Muscle layer of duodenum (tissue), 2 donors: ENCODE results near the gene FAM169A.
"Not testable (repeated sequence)": the region's sequence is repeated elsewhere in the genome, so short reads cannot be mapped to it uniquely, and the experiment has no call there.

Experiments used
- H3K27ac ChIP-seq: one replicate; pipeline ENCODE4 v1.7.0; 2013; ENCODE audit warnings: mild to moderate bottlenecking, low read length
- H3K27me3 ChIP-seq: one replicate; pipeline ENCODE4 v1.7.0; 2013; ENCODE audit warnings: low read depth, mild to moderate bottlenecking, control low read depth, low read length
- H3K36me3 ChIP-seq, 2 donors: one replicate each; pipeline ENCODE4 v1.7.0; 2013; ENCODE audit warnings: low read length in 2 of 2, control low read depth in 1 of 2, mild to moderate bottlenecking in 1 of 2; ENCODE audit not compliant: insufficient read depth in 2 of 2, control insufficient read depth in 1 of 2
- H3K4me1 ChIP-seq, 2 donors: one replicate each; pipeline ENCODE4 v1.7.0; 2013; ENCODE audit warnings: low read length in 2 of 2, mild to moderate bottlenecking in 2 of 2, control low read depth in 1 of 2, moderate library complexity in 1 of 2; ENCODE audit not compliant: insufficient read depth in 2 of 2, control insufficient read depth in 1 of 2
- H3K4me3 ChIP-seq, 2 donors: one replicate each; pipeline ENCODE4 v1.7.0; 2013; ENCODE audit warnings: low read length in 2 of 2, low read depth in 1 of 2, mild to moderate bottlenecking in 1 of 2
- H3K9me3 ChIP-seq, 2 donors: one replicate each; pipeline ENCODE4 v1.7.0; 2013; ENCODE audit warnings: low read length in 2 of 2, control low read depth in 1 of 2, mild to moderate bottlenecking in 1 of 2; ENCODE audit not compliant: control insufficient read depth in 1 of 2
- donor health status: healthy.

Gene FAM169A

DNA sequence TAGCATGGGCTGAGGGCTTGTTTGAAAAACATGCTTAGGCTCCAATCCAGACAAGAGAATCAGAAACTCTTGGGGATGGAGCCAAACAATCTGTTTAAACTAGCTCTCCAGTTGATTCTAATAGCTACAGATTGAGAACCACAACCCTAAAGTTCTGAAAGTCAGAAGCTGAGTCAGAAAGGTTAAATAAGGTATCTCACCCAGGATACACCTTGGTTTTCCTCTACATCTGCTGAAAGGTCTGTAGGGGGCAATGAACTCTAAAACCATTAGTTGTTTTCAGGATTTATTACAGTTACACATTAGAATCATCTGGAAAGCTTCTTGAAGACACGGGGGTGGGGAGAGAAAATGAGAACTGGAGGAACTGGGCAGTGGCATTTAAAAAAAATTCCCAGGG lies 104.9 kb downstream of the FAM169A start:
- Histone ChIP-seq H3K27me3 (no peaks in the 10 kb centered on the region), H3K9me3 (peaks cover 0 to 3% of the 10 kb centered on the region in 2 donors), H3K36me3 (peaks cover 27 to 43% of the 10 kb centered on the region in 2 donors), H3K27ac (no peak overlapping the region), H3K4me1 (peaks cover 0 to 23% of the 10 kb centered on the region in 2 donors), H3K4me3 (no peak overlapping the region)

DNA sequence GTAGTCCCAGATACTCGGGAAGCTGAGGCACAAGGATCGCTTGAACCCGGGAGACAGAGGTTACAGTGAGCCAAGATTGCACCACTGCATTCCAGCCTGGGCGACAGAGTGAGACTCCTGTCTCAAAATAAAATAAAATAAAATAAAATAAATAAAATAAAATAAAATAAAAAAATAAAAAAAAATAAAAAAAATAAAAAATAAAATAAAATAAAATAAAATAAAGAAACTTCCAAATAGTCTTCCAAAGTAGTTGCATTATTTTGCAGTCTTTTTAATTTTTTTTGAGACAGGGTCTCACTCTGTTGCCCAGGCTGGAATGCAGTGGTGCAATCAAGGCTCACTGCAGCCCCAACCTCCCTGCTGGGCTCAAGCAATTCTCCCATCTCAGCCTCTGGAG lies 117.4 kb downstream of the FAM169A start:
- peaks cover 34 to 61% of the 10 kb centered on the region in 2 donors for H3K36me3 ChIP-seq
- not testable (repeated sequence) for H3K27me3 ChIP-seq, H3K9me3 ChIP-seq, H3K4me1 ChIP-seq, H3K27ac ChIP-seq, H3K4me3 ChIP-seq

DNA sequence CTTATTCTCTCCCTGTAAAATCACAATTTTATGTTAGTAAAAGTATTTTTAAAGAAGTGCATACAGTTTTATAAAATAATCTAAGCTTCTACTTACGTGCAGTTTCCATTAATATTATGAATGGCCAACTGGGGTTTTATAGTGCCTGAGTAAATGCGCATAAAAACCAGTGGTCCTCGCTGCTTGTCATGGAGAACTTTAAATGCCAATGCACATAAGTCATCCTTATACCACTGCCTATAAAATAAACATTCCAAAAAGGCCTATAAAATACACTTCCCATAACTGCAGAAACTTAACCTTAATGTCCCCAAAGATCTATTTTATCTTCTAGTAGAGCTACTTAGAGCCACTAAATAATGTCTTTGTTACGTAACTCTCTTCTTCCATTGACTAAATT lies 127.8 kb downstream of the FAM169A start:
- Histone ChIP-seq H3K9me3 (no peaks in the 10 kb centered on the region), H3K4me1 (no peaks in the 10 kb centered on the region), H3K4me3 (no peak overlapping the region), H3K36me3 (peaks cover 32 to 63% of the 10 kb centered on the region in 2 donors), H3K27ac (no peak overlapping the region), H3K27me3 (no peaks in the 10 kb centered on the region)

DNA sequence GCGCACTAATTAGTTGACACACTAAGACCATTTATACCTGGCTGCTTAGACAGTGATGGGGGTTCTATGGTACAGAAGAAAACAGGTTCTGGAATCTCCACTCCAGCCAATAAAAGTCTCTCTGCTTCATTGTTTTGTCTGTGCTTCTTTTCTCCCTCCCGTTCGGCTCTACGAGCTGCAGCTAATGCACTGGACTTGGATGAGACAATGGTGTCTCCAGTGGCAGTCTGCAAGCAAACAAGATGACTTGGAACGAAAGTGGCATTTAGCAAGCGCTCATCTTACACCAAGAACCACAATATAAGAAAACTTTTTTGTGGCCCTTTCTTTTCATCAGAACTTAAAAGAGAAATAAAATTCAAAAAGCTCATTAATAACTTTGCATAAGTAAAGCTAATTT lies 129.4 kb downstream of the FAM169A start:
- H3K27ac ChIP-seq = no peak overlapping the region
- no peaks in the 10 kb centered on the region for H3K9me3 ChIP-seq
- H3K36me3 ChIP-seq = peaks cover 32 to 63% of the 10 kb centered on the region in 2 donors
- no peak overlapping the region for H3K4me3 ChIP-seq
- no peaks in the 10 kb centered on the region for H3K27me3 ChIP-seq
- H3K4me1 ChIP-seq = no peaks in the 10 kb centered on the region
